MM.1S (cell line): Measurements from ENCODE around the gene FANCC.

Experiments used
- DNase-seq: peaks from one replicate; pipeline ENCODE4 v3.0.0-alpha.2; 2015
- H2AFZ ChIP-seq: fragments of 300-600 bp; sonication (generic); 2 replicates; pipeline ENCODE4 v1.6.0; 2016; ENCODE audit warnings: antibody characterized with exemption, low read length
- H3F3A ChIP-seq: fragments of 300-600 bp; sonication (generic); 2 replicates; pipeline ENCODE4 v1.6.1; 2016; ENCODE audit warnings: mild to moderate bottlenecking, antibody characterized with exemption, low read length, moderate library complexity, mixed read lengths; ENCODE audit not compliant: insufficient read depth
- H3K27ac ChIP-seq: fragments of 300-600 bp; sonication (generic); 2 replicates; pipeline ENCODE4 v1.5.1; 2016; ENCODE audit warnings: mild to moderate bottlenecking, low read length
- H3K27me3 ChIP-seq: fragments of 300-600 bp; sonication (generic); replicated peaks from 2 replicates; pipeline ENCODE4 v1.6.0; 2016; ENCODE audit warnings: low read length; ENCODE audit not compliant: insufficient read depth
- H3K36me3 ChIP-seq: fragments of 300-600 bp; sonication (generic); replicated peaks from 2 replicates; pipeline ENCODE4 v1.6.1; 2016; ENCODE audit warnings: mild to moderate bottlenecking, low read length, mixed read lengths; ENCODE audit not compliant: insufficient read depth
- H3K4me1 ChIP-seq: fragments of 300-600 bp; sonication (generic); 2 replicates; pipeline ENCODE4 v1.6.1; 2016; ENCODE audit warnings: low read length, mixed read lengths
- H3K4me2 ChIP-seq: fragments of 300-600 bp; sonication (generic); 2 replicates; pipeline ENCODE4 v1.6.0; 2016; ENCODE audit warnings: low read depth, low read length
- H3K4me3 ChIP-seq: fragments of 300-600 bp; sonication (generic); 2 replicates; pipeline ENCODE4 v1.5.1; 2016; ENCODE audit warnings: low read length, mixed read lengths
- H3K79me2 ChIP-seq: fragments of 300-600 bp; sonication (generic); 2 replicates; pipeline ENCODE4 v1.6.1; 2016; ENCODE audit warnings: mixed run types, low read length, mixed read lengths
- H3K9ac ChIP-seq: fragments of 300-600 bp; sonication (generic); 2 replicates; pipeline ENCODE4 v1.6.1; 2016; ENCODE audit warnings: low read length, mixed read lengths
- H3K9me2 ChIP-seq: fragments of 300-600 bp; sonication (generic); replicated peaks from 2 replicates; pipeline ENCODE4 v1.6.1; 2016; ENCODE audit warnings: mild to moderate bottlenecking, low read length, mixed read lengths; ENCODE audit not compliant: insufficient read depth
- H3K9me3 ChIP-seq: fragments of 300-600 bp; sonication (generic); replicated peaks from 2 replicates; pipeline ENCODE4 v1.6.1; 2016; ENCODE audit warnings: mild to moderate bottlenecking, low read length, mixed read lengths; ENCODE audit not compliant: insufficient read depth
- H4K20me1 ChIP-seq: fragments of 300-600 bp; sonication (generic); 2 replicates; pipeline ENCODE4 v1.6.1; 2016; ENCODE audit warnings: mild to moderate bottlenecking, low read length, moderate library complexity, mixed read lengths; ENCODE audit not compliant: insufficient read depth
- CTCF ChIP-seq: fragments of 300-600 bp; sonication (generic); IDR thresholded peaks from 2 replicates; pipeline ENCODE4 v1.5.1; 2016; ENCODE audit warnings: antibody characterized with exemption, low read length, mixed read lengths
- EZH2 ChIP-seq: fragments of 300-600 bp; sonication (generic); optimal IDR thresholded peaks from 2 replicates; pipeline ENCODE3; 2017; ENCODE audit warnings: low read depth, mild to moderate bottlenecking, antibody characterized with exemption, low read length, mixed read lengths
- EZH2phosphoT487 ChIP-seq: fragments of 300-600 bp; sonication (generic); IDR thresholded peaks from 2 replicates; pipeline ENCODE4 v1.6.1; 2018; ENCODE audit warnings: antibody characterized with exemption, low read length

The FANCC gene

GRCh38 chr9:95110921-95111525, 206.5 kb downstream of the FANCC start:
- H3K4me1 ChIP-seq = no peaks in the 10 kb centered on the region
- H3K9me3 ChIP-seq = no peaks in the 10 kb centered on the region
- no peak overlapping the region for H2AFZ ChIP-seq
- no peaks in the 10 kb centered on the region for H3K79me2 ChIP-seq
- H3K4me3 ChIP-seq = no peak overlapping the region
- H4K20me1 ChIP-seq = no peaks in the 10 kb centered on the region
- H3F3A ChIP-seq = no peaks in the 10 kb centered on the region
- no peak overlapping the region for H3K4me2 ChIP-seq
- H3K9me2 ChIP-seq = no peaks in the 10 kb centered on the region
- no peak overlapping the region for H3K9ac ChIP-seq
- H3K36me3 ChIP-seq = no peaks in the 10 kb centered on the region
- no peak for DNase-seq
- TF ChIP-seq EZH2 (no peak), EZH2phosphoT487 (no peak), CTCF (no peak)
- H3K27me3 ChIP-seq = no peaks in the 10 kb centered on the region
- no peak overlapping the region for H3K27ac ChIP-seq

- Histone ChIP-seq H3K4me2 (no peak overlapping the region), H3K9me3 (no peaks in the 10 kb centered on the region), H3K4me3 (no peak overlapping the region), H3K27ac (no peak overlapping the region), H3K27me3 (no peaks in the 10 kb centered on the region), H2AFZ (no peak overlapping the region), H3K79me2 (no peaks in the 10 kb centered on the region), H3K4me1 (no peaks in the 10 kb centered on the region), H3K36me3 (no peaks in the 10 kb centered on the region), H3K9me2 (no peaks in the 10 kb centered on the region), H3F3A (no peaks in the 10 kb centered on the region), H3K9ac (no peak overlapping the region), H4K20me1 (no peaks in the 10 kb centered on the region)
- no peak for DNase-seq
- TF ChIP-seq EZH2 (no peak), EZH2phosphoT487 (no peak), CTCF (no peak)
These were observed 208.1 kb downstream of the FANCC start for GRCh38 chr9:95109456-95109855.

GRCh38 chr9:95108777-95109176, 208.7 kb downstream of the FANCC start:
- no peaks in the 10 kb centered on the region for H3K79me2 ChIP-seq
- no peak overlapping the region for H3K27ac ChIP-seq
- H2AFZ ChIP-seq = no peak overlapping the region
- DNase-seq = no peak
- no peaks in the 10 kb centered on the region for H4K20me1 ChIP-seq
- H3F3A ChIP-seq = no peaks in the 10 kb centered on the region
- H3K4me3 ChIP-seq = no peak overlapping the region
- no peaks in the 10 kb centered on the region for H3K9me2 ChIP-seq
- no peaks in the 10 kb centered on the region for H3K4me1 ChIP-seq
- H3K9me3 ChIP-seq = no peaks in the 10 kb centered on the region
- H3K36me3 ChIP-seq = no peaks in the 10 kb centered on the region
- H3K9ac ChIP-seq = no peak overlapping the region
- no peaks in the 10 kb centered on the region for H3K27me3 ChIP-seq
- no peak overlapping the region for H3K4me2 ChIP-seq
- TF ChIP-seq EZH2phosphoT487 = no peak
- TF ChIP-seq CTCF = no peak
- no peak for TF ChIP-seq EZH2
